Spleen (tissue), 11 donors: Measurements from ENCODE around the gene SHC2. TPM values are rescaled to one million over a fixed set of nuclear protein-coding genes. Genes with fewer than 3 reads are reported as not detected.

Experiments
- DNase-seq: peaks from one replicate; pipeline ENCODE4 v3.0.0-alpha.2; 2020
- H3K27ac ChIP-seq, 8 donors: fragments of 200-600 bp; sonication (generic) in 7 of 8; 1 replicate in 4 of 8; 2 replicates in 4 of 8; pipeline versions ENCODE4 v1.5.0 to v1.8.0; 2016 to 2021; ENCODE audit warnings: inconsistent platforms in 4 of 8, mild to moderate bottlenecking in 4 of 8, moderate library complexity in 1 of 8
- H3K27me3 ChIP-seq, 7 donors: fragments of 200-600 bp; sonication (generic) in 6 of 7; replicated peaks in 1 of 7; 1 replicate in 4 of 7; 2 replicates in 3 of 7; pipeline versions ENCODE4 v1.5.0 to v1.8.0; 2016 to 2021; ENCODE audit warnings: inconsistent platforms in 3 of 7, mild to moderate bottlenecking in 1 of 7
- H3K36me3 ChIP-seq, 6 donors: fragments of 200-600 bp; sonication (generic) in 5 of 6; 1 replicate in 4 of 6; 2 replicates in 2 of 6; pipeline versions ENCODE4 v1.5.0 to v1.8.0; 2016 to 2021; ENCODE audit warnings: inconsistent platforms in 2 of 6
- H3K4me1 ChIP-seq, 6 donors: fragments of 200-600 bp; sonication (generic) in 5 of 6; 1 replicate in 3 of 6; 2 replicates in 3 of 6; pipeline versions ENCODE4 v1.5.0 to v1.8.0; 2016 to 2021; ENCODE audit warnings: inconsistent platforms in 3 of 6
- H3K4me3 ChIP-seq, 8 donors: fragments of 200-600 bp; sonication (generic) in 7 of 8; 1 replicate in 4 of 8; 2 replicates in 4 of 8; pipeline versions ENCODE4 v1.5.0 to v1.8.0; 2016 to 2021; ENCODE audit warnings: inconsistent platforms in 4 of 8, mild to moderate bottlenecking in 4 of 8, moderate library complexity in 2 of 8
- H3K9me3 ChIP-seq, 8 donors: fragments of 200-600 bp; sonication (generic) in 7 of 8; 1 replicate in 4 of 8; 2 replicates in 4 of 8; pipeline versions ENCODE4 v1.5.0 to v1.8.0; 2016 to 2021; ENCODE audit warnings: inconsistent platforms in 4 of 8
- CTCF ChIP-seq, 11 experiments: fragments of 200-600 bp in 7 of 11; fragments of 450-650 bp in 4 of 11; sonication (generic) in 4 of 11; IDR thresholded peaks in 8 of 11; conservative IDR thresholded peaks in 3 of 11; 1 replicate in 7 of 11; 2 replicates in 4 of 11; pipeline versions ENCODE4 v1.4.0 to v1.8.0; 2016 to 2021; ENCODE audit warnings: antibody characterized with exemption in 11 of 11, inconsistent platforms in 4 of 11, mild to moderate bottlenecking in 1 of 11
- POLR2A ChIP-seq, 3 donors: fragments of 450-650 bp; IDR thresholded peaks; one replicate each; pipeline ENCODE4 v1.5.1; 2017; ENCODE audit warnings: antibody characterized with exemption in 3 of 3, mild to moderate bottlenecking in 1 of 3
- POLR2AphosphoS5 ChIP-seq, 3 donors: sonication (generic); formaldehyde crosslinking; IDR thresholded peaks; one replicate each; pipeline ENCODE4 v1.5.1; 2017; ENCODE audit warnings: antibody characterized with exemption in 3 of 3
- WGBS, 5 donors: extraction: QIAGEN DNeasy Blood & Tissue Kit in 3 of 5; methylation state at CpG; one replicate each; pipeline versions ENCODE4 v1.1.5 to v1.1.7; 2013 to 2018; 5-methylcytosine and 5-hydroxymethylcytosine counted together
- intact Hi-C: fragments of 100-400 bp; cut with DNase I; formaldehyde crosslinking; loops from one replicate; pipeline ENCODE4 v1.15.0; 2023; ENCODE audit warnings: low total_unique reads
- polyA plus RNA-seq, 3 donors: library from polyadenylated mRNA; stranded (reverse); fragments of 200-250 nt; gene quantifications; one replicate each; pipeline ENCODE4 v1.2.1, GENCODE V29; 2013
- total RNA-seq, 7 donors: library from RNA; depleted of rRNA in 3 of 7; stranded (reverse); fragments of >200 nt in 3 of 7; fragmentation: NEBNext Ultra II Directional in 4 of 7; extraction: Animal tissue kit (Norgen Biotek cat#: 25700) in 4 of 7; gene quantifications; one replicate each; pipeline versions ENCODE4 v1.1.0 to v1.2.1, GENCODE V29; 2016 to 2021
- donor health status: healthy with polysubstance abuse.
- donor health status: DM: no; HTN: no; CAD: no; lungs with moderate emphysema.
- donor health status: DM: no; HTN: no; CAD: no.
- donor health status: Bipolar disorder and iron deficiency.
- donor health status: healthy.
- donor health status: DM: no; HTN: no; CAD: no.
- donor health status: DM: yes; HTN: yes; CAD: no.

The SHC2 gene
- total and polyA plus RNA-seq, 10 donors = 19.6 to 123 (median 45.2) TPM

GRCh38 chr19:370641-371330 is 90.0 kb downstream of the SHC2 start:
- Histone ChIP-seq H3K9me3 (no peaks in the 10 kb centered on the region), H3K27ac (no peak overlapping the region), H3K4me3 (no peak overlapping the region), H3K36me3 (no peaks in the 10 kb centered on the region), H3K27me3 (peaks cover 0 to 77% (median 0%) of the 10 kb centered on the region in 7 donors), H3K4me1 (no peaks in the 10 kb centered on the region)
- TF ChIP-seq POLR2AphosphoS5 (IDR thresholded peaks at IDR 0.05) (no peak), CTCF (IDR thresholded peaks at IDR 0.05 in 8 of 11, conservative IDR thresholded peaks at IDR 0.05 in 3 of 11) (no peak), POLR2A (IDR thresholded peaks at IDR 0.05) (no peak)
- intact Hi-C loops = no loop called here
- peak; percentile 39 for DNase-seq
- WGBS, 5 donors = 90 to 94% (median 92%) methylated on average over 28 to 43 of the region's 43 CpGs

GRCh38 chr19:369876-370275 is 91.0 kb downstream of the SHC2 start:
- intact Hi-C loops = no loop called here
- 93 to 95% (median 94%) methylated on average over 14 of the region's 14 CpGs for WGBS, 5 donors
- Histone ChIP-seq H3K9me3 (no peaks in the 10 kb centered on the region), H3K27me3 (peaks cover 0 to 77% (median 0%) of the 10 kb centered on the region in 7 donors), H3K4me1 (no peaks in the 10 kb centered on the region), H3K4me3 (no peak overlapping the region), H3K36me3 (no peaks in the 10 kb centered on the region), H3K27ac (no peak overlapping the region)
- DNase-seq = peak; percentile 37
- TF ChIP-seq CTCF (IDR thresholded peaks at IDR 0.05 in 8 of 11, conservative IDR thresholded peaks at IDR 0.05 in 3 of 11) = no peak
- no peak for TF ChIP-seq POLR2AphosphoS5 (IDR thresholded peaks at IDR 0.05)
- TF ChIP-seq POLR2A (IDR thresholded peaks at IDR 0.05) = no peak

- whole genome bisulfite sequencing, 5 donors = 86 to 91% (median 88%) methylated on average over 13 of the region's 13 CpGs
- intact Hi-C loops = no loop called here
- Histone ChIP-seq H3K27me3 (peaks cover 0 to 77% (median 0%) of the 10 kb centered on the region in 7 donors), H3K4me3 (no peak overlapping the region), H3K36me3 (no peaks in the 10 kb centered on the region), H3K27ac (no peak overlapping the region), H3K4me1 (no peaks in the 10 kb centered on the region), H3K9me3 (no peaks in the 10 kb centered on the region)
- peak; percentile 23 for DNase-seq
- no peak for TF ChIP-seq POLR2AphosphoS5 (IDR thresholded peaks at IDR 0.05)
- no peak for TF ChIP-seq POLR2A (IDR thresholded peaks at IDR 0.05)
- TF ChIP-seq CTCF (IDR thresholded peaks at IDR 0.05 in 8 of 11, conservative IDR thresholded peaks at IDR 0.05 in 3 of 11) = no peak
Observed at GRCh38 chr19:369256-369655, 91.6 kb downstream of the SHC2 start.

GRCh38 chr19:368630-369024 is 92.2 kb downstream of the SHC2 start:
- no peak overlapping the region for H3K27ac ChIP-seq
- H3K27me3 ChIP-seq = peaks cover 0 to 74% (median 0%) of the 10 kb centered on the region in 7 donors
- no peak overlapping the region for H3K4me3 ChIP-seq
- no peaks in the 10 kb centered on the region for H3K36me3 ChIP-seq
- no peaks in the 10 kb centered on the region for H3K9me3 ChIP-seq
- intact Hi-C loops = no loop called here
- no peaks in the 10 kb centered on the region for H3K4me1 ChIP-seq
- TF ChIP-seq CTCF (IDR thresholded peaks at IDR 0.05 in 8 of 11, conservative IDR thresholded peaks at IDR 0.05 in 3 of 11) = no peak
- no peak for TF ChIP-seq POLR2AphosphoS5 (IDR thresholded peaks at IDR 0.05)
- no peak for TF ChIP-seq POLR2A (IDR thresholded peaks at IDR 0.05)
- peak; percentile 31 for DNase-seq
- 75 to 81% (median 77%) methylated on average over 7 of the region's 7 CpGs for WGBS, 5 donors
